Measurements from ENCODE around the gene RASL10A. TPM values are rescaled to one million over a fixed set of nuclear protein-coding genes. Genes with fewer than 3 reads are reported as not detected.
A peak's percentile ranks its signal among the peaks of the same experiment; 100 is the strongest.
"Not testable (repeated sequence)": the region's sequence is repeated elsewhere in the genome, so short reads cannot be mapped to it uniquely, and the experiment has no call there.

Gene RASL10A
- total RNA-seq, 1 donor from 2014 or later = under 0.01 TPM

DNA sequence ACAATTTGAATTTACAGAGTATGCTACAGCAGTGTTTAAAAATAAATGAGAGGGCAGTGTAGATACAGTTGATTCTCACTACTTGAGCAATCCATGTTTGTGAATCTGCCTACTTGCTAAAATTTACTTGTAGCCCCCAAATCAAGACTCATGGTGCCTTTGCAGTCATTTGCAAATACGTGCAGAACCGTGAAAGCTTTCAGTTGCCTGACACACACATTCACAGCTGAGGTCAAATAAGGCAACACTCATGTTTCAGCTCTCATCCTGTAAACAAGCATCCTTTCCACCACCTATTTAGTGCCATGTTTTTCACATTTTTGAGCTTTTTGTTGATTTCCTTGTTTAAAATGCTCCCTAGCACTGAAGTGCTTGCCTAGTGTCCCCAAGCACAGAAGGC is 32.5 kb upstream of the RASL10A start:
- no peaks in the 10 kb centered on the region for H3K27me3 ChIP-seq (ENCODE audit: control insufficient read depth in 3 of 3, insufficient read depth in 3 of 3, low read length in 3 of 3)
- H3K4me1 ChIP-seq (ENCODE audit: control insufficient read depth in 3 of 3, insufficient read depth in 3 of 3, low read length in 3 of 3) = peaks cover 47 to 67% (median 50%) of the 10 kb centered on the region in 3 donors
- no peaks in the 10 kb centered on the region for H3K9me3 ChIP-seq (ENCODE audit: control insufficient read depth in 3 of 3, low read length in 3 of 3)
- H3K36me3 ChIP-seq (ENCODE audit: control insufficient read depth in 3 of 3, insufficient read depth in 3 of 3, low read length in 3 of 3) = peaks cover 45 to 59% (median 52%) of the 10 kb centered on the region in 3 donors
- no peak overlapping the region for H3K27ac ChIP-seq (ENCODE audit: low read depth, low read length)
- H3K9ac ChIP-seq (ENCODE audit: low read depth in 1 of 3, low read length in 3 of 3) = no peak overlapping the region
- H3K4me3 ChIP-seq (ENCODE audit: low read length in 3 of 3) = no peak overlapping the region

DNA sequence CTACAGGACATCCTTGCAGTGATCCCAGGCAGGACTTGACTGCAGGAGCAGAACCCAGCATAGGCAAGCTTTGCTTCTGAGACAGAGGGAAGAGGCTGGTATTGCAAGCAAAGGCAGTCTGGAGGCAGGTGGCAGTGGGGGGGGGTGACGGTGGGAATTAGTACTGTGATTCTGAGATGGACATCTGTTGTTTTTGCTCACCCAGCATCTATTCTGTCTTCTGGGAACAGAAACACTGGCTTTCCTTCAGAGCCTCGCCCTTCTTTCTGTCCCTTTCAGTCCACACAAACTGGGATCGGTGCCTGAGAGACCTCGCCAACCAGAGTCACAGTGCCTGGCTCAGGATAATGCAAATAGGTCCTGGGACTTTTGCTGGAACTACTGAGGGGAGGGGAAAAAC is 31.2 kb upstream of the RASL10A start:
- Histone ChIP-seq H3K27me3 (ENCODE audit: control insufficient read depth in 3 of 3, insufficient read depth in 3 of 3, low read length in 3 of 3) (no peaks in the 10 kb centered on the region), H3K36me3 (ENCODE audit: control insufficient read depth in 3 of 3, insufficient read depth in 3 of 3, low read length in 3 of 3) (peaks cover 41 to 59% (median 49%) of the 10 kb centered on the region in 3 donors), H3K9ac (ENCODE audit: low read depth in 1 of 3, low read length in 3 of 3) (no peak overlapping the region), H3K9me3 (ENCODE audit: control insufficient read depth in 3 of 3, low read length in 3 of 3) (no peaks in the 10 kb centered on the region), H3K4me3 (ENCODE audit: low read length in 3 of 3) (no peak overlapping the region), H3K4me1 (ENCODE audit: control insufficient read depth in 3 of 3, insufficient read depth in 3 of 3, low read length in 3 of 3) (peaks cover 45 to 71% (median 50%) of the 10 kb centered on the region in 3 donors), H3K27ac (ENCODE audit: low read depth, low read length) (peak overlapping the region; percentile 37)

DNA sequence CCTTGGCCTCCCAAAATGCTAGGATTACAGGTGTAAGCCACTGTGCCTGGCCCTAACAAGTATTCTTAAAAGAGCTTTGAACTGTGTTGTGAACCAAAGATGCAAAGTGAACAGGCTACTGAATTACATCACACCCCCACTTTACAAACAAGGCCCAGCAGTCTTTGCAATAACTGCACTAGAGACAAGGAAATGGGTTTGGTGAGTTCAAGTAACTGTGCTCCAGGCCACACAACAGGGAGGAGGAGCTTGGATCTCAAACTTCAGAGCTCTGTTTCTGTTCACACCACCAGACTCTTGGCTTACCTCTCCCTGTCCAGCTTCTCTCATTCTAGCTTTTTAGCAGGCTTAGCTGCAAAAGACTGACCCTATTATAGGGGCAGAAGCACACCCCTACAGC is 30.4 kb upstream of the RASL10A start:
- H3K27ac ChIP-seq (ENCODE audit: low read depth, low read length) = no peak overlapping the region
- no peaks in the 10 kb centered on the region for H3K9me3 ChIP-seq (ENCODE audit: control insufficient read depth in 3 of 3, low read length in 3 of 3)
- no peak overlapping the region for H3K4me3 ChIP-seq (ENCODE audit: low read length in 3 of 3)
- H3K4me1 ChIP-seq (ENCODE audit: control insufficient read depth in 3 of 3, insufficient read depth in 3 of 3, low read length in 3 of 3) = peaks cover 45 to 71% (median 50%) of the 10 kb centered on the region in 3 donors
- H3K9ac ChIP-seq (ENCODE audit: low read depth in 1 of 3, low read length in 3 of 3) = no peak overlapping the region
- no peaks in the 10 kb centered on the region for H3K27me3 ChIP-seq (ENCODE audit: control insufficient read depth in 3 of 3, insufficient read depth in 3 of 3, low read length in 3 of 3)
- H3K36me3 ChIP-seq (ENCODE audit: control insufficient read depth in 3 of 3, insufficient read depth in 3 of 3, low read length in 3 of 3) = peaks cover 41 to 59% (median 49%) of the 10 kb centered on the region in 3 donors

- peaks cover 45 to 76% (median 54%) of the 10 kb centered on the region in 3 donors for H3K4me1 ChIP-seq (ENCODE audit: control insufficient read depth in 3 of 3, insufficient read depth in 3 of 3, low read length in 3 of 3)
- not testable (repeated sequence) for H3K27me3 ChIP-seq (ENCODE audit: control insufficient read depth in 3 of 3, insufficient read depth in 3 of 3, low read length in 3 of 3); H3K4me3 ChIP-seq (ENCODE audit: low read length in 3 of 3); H3K9me3 ChIP-seq (ENCODE audit: control insufficient read depth in 3 of 3, low read length in 3 of 3); H3K9ac ChIP-seq (ENCODE audit: low read depth in 1 of 3, low read length in 3 of 3)
- H3K27ac ChIP-seq (ENCODE audit: low read depth, low read length) = peak overlapping the region; percentile 12
- peaks cover 41 to 58% (median 49%) of the 10 kb centered on the region in 3 donors for H3K36me3 ChIP-seq (ENCODE audit: control insufficient read depth in 3 of 3, insufficient read depth in 3 of 3, low read length in 3 of 3)
Measured at GRCh38 chr22:29344889-29345288, 29.4 kb upstream of the RASL10A start.

DNA sequence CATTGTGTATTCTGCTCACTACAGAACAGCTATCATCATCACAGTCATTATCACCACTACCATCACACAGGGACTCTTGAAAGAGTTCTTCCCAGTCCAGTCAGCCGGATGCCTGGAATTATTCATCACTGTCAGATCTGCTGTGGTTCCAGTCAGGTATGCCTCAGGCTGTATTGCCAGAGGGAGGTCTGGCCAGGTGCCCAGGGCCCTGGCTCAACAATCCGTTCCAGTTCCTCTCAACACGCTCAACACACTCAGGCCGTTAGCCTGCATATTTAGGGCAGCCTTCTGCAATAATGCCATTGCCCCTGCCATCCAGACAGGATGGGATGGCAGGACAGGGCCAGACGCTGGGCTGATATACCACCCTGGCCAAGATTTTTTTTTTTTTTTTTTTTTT is 28.6 kb upstream of the RASL10A start:
- Histone ChIP-seq H3K9me3 (ENCODE audit: control insufficient read depth in 3 of 3, low read length in 3 of 3) (no peaks in the 10 kb centered on the region), H3K27me3 (ENCODE audit: control insufficient read depth in 3 of 3, insufficient read depth in 3 of 3, low read length in 3 of 3) (no peaks in the 10 kb centered on the region), H3K27ac (ENCODE audit: low read depth, low read length) (no peak overlapping the region), H3K4me1 (ENCODE audit: control insufficient read depth in 3 of 3, insufficient read depth in 3 of 3, low read length in 3 of 3) (peaks cover 44 to 79% (median 55%) of the 10 kb centered on the region in 3 donors), H3K4me3 (ENCODE audit: low read length in 3 of 3) (no peak overlapping the region), H3K36me3 (ENCODE audit: control insufficient read depth in 3 of 3, insufficient read depth in 3 of 3, low read length in 3 of 3) (peaks cover 44 to 57% (median 53%) of the 10 kb centered on the region in 3 donors), H3K9ac (ENCODE audit: low read depth in 1 of 3, low read length in 3 of 3) (no peak overlapping the region)

- peaks cover 42 to 80% (median 59%) of the 10 kb centered on the region in 3 donors for H3K4me1 ChIP-seq (ENCODE audit: control insufficient read depth in 3 of 3, insufficient read depth in 3 of 3, low read length in 3 of 3)
- no peaks in the 10 kb centered on the region for H3K27me3 ChIP-seq (ENCODE audit: control insufficient read depth in 3 of 3, insufficient read depth in 3 of 3, low read length in 3 of 3)
- no peaks in the 10 kb centered on the region for H3K9me3 ChIP-seq (ENCODE audit: control insufficient read depth in 3 of 3, low read length in 3 of 3)
- peak overlapping the region in 1 of 3 donors; percentile 45 for H3K9ac ChIP-seq (ENCODE audit: low read depth in 1 of 3, low read length in 3 of 3)
- H3K27ac ChIP-seq (ENCODE audit: low read depth, low read length) = no peak overlapping the region
- peaks cover 46 to 58% (median 56%) of the 10 kb centered on the region in 3 donors for H3K36me3 ChIP-seq (ENCODE audit: control insufficient read depth in 3 of 3, insufficient read depth in 3 of 3, low read length in 3 of 3)
- no peak overlapping the region for H3K4me3 ChIP-seq (ENCODE audit: low read length in 3 of 3)
Measured at GRCh38 chr22:29343313-29343805, 27.9 kb upstream of the RASL10A start.

DNA sequence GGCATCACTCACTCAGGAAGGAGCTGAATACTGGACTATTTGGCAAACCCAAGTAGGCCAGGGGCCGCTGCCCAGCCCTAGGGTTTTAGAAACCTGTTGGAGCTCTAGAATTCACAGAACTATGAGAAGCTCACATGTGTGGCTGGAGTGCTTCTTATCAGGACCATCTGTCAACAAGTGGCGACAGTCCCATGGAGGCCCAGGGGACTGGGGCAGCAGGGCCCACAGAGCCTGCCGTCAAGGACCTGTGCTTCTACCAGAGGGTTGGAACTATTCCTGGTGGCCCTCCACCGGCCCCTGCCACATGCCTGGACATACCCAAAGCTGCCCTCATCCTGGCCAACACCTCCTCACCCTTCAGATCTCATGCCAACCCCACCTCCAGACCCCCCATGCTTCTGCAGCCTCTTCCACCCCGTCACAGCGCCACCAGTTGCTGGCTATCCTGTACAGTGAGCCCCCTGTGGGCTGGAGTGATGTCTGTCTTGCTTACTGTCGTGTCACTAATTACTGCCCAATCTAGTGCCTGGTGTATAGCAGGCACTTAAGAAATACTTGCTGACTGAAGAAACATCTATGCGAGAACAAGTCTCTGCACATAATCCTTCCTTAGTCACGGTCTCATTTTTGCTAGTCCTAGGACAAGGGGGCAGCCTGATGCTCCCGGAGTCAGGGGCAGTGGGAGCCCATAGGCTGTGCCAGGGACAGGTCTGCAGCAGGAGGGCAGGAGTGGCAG is 27.2 kb upstream of the RASL10A start:
- no peaks in the 10 kb centered on the region for H3K27me3 ChIP-seq (ENCODE audit: control insufficient read depth in 3 of 3, insufficient read depth in 3 of 3, low read length in 3 of 3)
- H3K36me3 ChIP-seq (ENCODE audit: control insufficient read depth in 3 of 3, insufficient read depth in 3 of 3, low read length in 3 of 3) = peaks cover 52 to 57% (median 52%) of the 10 kb centered on the region in 3 donors
- H3K4me1 ChIP-seq (ENCODE audit: control insufficient read depth in 3 of 3, insufficient read depth in 3 of 3, low read length in 3 of 3) = peaks cover 42 to 80% (median 61%) of the 10 kb centered on the region in 3 donors
- peak overlapping the region in 1 of 3 donors; percentile 45 for H3K9ac ChIP-seq (ENCODE audit: low read depth in 1 of 3, low read length in 3 of 3)
- H3K4me3 ChIP-seq (ENCODE audit: low read length in 3 of 3) = no peak overlapping the region
- no peak overlapping the region for H3K27ac ChIP-seq (ENCODE audit: low read depth, low read length)
- H3K9me3 ChIP-seq (ENCODE audit: control insufficient read depth in 3 of 3, low read length in 3 of 3) = no peaks in the 10 kb centered on the region

DNA sequence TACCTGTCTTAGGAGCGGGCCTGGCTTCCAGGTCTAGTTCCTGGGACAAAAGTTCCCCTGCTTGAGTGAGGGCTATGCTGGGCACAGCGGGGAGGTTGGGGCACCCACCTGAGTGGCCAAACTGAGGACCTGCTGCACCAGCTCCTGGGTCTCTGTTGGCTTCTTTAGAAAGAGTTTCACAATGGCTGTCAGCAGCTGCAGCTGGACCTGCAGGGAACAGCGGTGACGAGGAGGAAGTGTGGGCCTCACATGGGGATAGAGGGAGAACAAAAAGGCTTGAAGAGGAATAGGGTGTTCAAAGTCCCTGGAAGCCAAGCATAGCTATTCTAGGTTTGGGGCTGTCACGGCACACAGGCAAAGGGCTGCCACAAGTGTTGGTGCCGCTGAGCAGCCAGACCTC is 26.7 kb upstream of the RASL10A start:
- no peak overlapping the region for H3K4me3 ChIP-seq (ENCODE audit: low read length in 3 of 3)
- H3K27me3 ChIP-seq (ENCODE audit: control insufficient read depth in 3 of 3, insufficient read depth in 3 of 3, low read length in 3 of 3) = no peaks in the 10 kb centered on the region
- peaks cover 47 to 53% (median 53%) of the 10 kb centered on the region in 3 donors for H3K36me3 ChIP-seq (ENCODE audit: control insufficient read depth in 3 of 3, insufficient read depth in 3 of 3, low read length in 3 of 3)
- peaks cover 46 to 80% (median 64%) of the 10 kb centered on the region in 3 donors for H3K4me1 ChIP-seq (ENCODE audit: control insufficient read depth in 3 of 3, insufficient read depth in 3 of 3, low read length in 3 of 3)
- H3K9ac ChIP-seq (ENCODE audit: low read depth in 1 of 3, low read length in 3 of 3) = peak overlapping the region in 1 of 3 donors; percentile 45
- H3K9me3 ChIP-seq (ENCODE audit: control insufficient read depth in 3 of 3, low read length in 3 of 3) = no peaks in the 10 kb centered on the region
- H3K27ac ChIP-seq (ENCODE audit: low read depth, low read length) = no peak overlapping the region

DNA sequence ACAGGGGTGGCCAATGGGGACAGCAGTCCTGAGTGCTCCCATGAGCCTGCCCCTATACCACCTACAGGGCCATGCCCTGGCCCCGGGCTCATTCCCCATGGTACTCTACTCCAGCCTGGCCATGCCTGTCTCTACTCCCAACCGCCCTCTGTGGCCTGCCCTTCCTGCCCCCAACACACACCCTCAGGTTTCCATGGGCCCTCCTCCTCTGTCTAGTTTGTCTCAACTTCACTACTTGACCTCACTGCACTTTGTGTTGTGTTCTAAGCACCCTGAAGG is 26.3 kb upstream of the RASL10A start:
- Histone ChIP-seq H3K36me3 (ENCODE audit: control insufficient read depth in 3 of 3, insufficient read depth in 3 of 3, low read length in 3 of 3) (peaks cover 47 to 53% (median 49%) of the 10 kb centered on the region in 3 donors), H3K4me1 (ENCODE audit: control insufficient read depth in 3 of 3, insufficient read depth in 3 of 3, low read length in 3 of 3) (peaks cover 47 to 80% (median 64%) of the 10 kb centered on the region in 3 donors), H3K4me3 (ENCODE audit: low read length in 3 of 3) (no peak overlapping the region), H3K27me3 (ENCODE audit: control insufficient read depth in 3 of 3, insufficient read depth in 3 of 3, low read length in 3 of 3) (no peaks in the 10 kb centered on the region), H3K9me3 (ENCODE audit: control insufficient read depth in 3 of 3, low read length in 3 of 3) (no peaks in the 10 kb centered on the region), H3K9ac (ENCODE audit: low read depth in 1 of 3, low read length in 3 of 3) (no peak overlapping the region), H3K27ac (ENCODE audit: low read depth, low read length) (no peak overlapping the region)

GRCh38 chr22:29341056-29341848 is 25.8 kb upstream of the RASL10A start:
- no peak overlapping the region for H3K4me3 ChIP-seq (ENCODE audit: low read length in 3 of 3)

More at GRCh38 chr22:29341056-29341848, 25.8 kb upstream of the RASL10A start:
- H3K36me3 ChIP-seq (ENCODE audit: control insufficient read depth in 3 of 3, insufficient read depth in 3 of 3, low read length in 3 of 3) = peaks cover 47 to 54% (median 49%) of the 10 kb centered on the region in 3 donors
- peak overlapping the region in 1 of 3 donors; percentile 8 for H3K9ac ChIP-seq (ENCODE audit: low read depth in 1 of 3, low read length in 3 of 3)
- H3K27me3 ChIP-seq (ENCODE audit: control insufficient read depth in 3 of 3, insufficient read depth in 3 of 3, low read length in 3 of 3) = no peaks in the 10 kb centered on the region
- no peaks in the 10 kb centered on the region for H3K9me3 ChIP-seq (ENCODE audit: control insufficient read depth in 3 of 3, low read length in 3 of 3)
- no peak overlapping the region for H3K27ac ChIP-seq (ENCODE audit: low read depth, low read length)
- peaks cover 47 to 80% (median 64%) of the 10 kb centered on the region in 3 donors for H3K4me1 ChIP-seq (ENCODE audit: control insufficient read depth in 3 of 3, insufficient read depth in 3 of 3, low read length in 3 of 3)
